Adrenal gland (tissue), 5 donors: ENCODE measurements around the gene TNIP2.

Experiments used
- CTCF ChIP-seq, 6 experiments: fragments of 450-650 bp in 4 of 6; fragments of 200-600 bp in 2 of 6; sonication (generic) in 1 of 6; IDR thresholded peaks; 1 replicate in 5 of 6; 2 replicates in 1 of 6; pipeline versions ENCODE4 v1.5.1 to v1.8.0; 2016 to 2021; ENCODE audit warnings: antibody characterized with exemption in 6 of 6, mild to moderate bottlenecking in 2 of 6, moderate library complexity in 1 of 6
- POLR2A ChIP-seq, 2 donors: fragments of 450-650 bp; IDR thresholded peaks; one replicate each; pipeline ENCODE4 v1.6.1; 2017; ENCODE audit warnings: antibody characterized with exemption in 2 of 2, mild to moderate bottlenecking in 2 of 2, moderate library complexity in 1 of 2
- donor health status: DM: no; HTN: no; CAD: no.

DNA sequence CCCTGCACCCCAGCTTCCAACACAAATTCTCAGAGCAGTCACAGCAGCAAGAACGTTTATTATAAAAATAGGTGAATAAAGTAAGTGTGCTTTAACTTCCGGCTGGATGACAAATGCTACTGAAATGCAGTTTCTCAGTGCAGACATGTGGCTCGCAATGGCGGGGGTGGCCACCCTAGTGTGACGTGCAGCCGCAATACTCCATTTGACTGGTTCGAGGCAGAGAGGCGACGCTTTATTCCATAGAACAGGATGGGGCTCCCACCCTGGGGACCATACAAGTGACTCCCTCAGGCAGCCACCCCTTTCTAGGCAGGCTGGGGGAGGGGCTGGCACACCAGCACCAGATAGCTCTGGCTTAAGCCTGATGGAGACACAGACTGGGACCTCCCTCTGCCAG, 14.5 kb downstream of the TNIP2 start:
- TF ChIP-seq CTCF (IDR thresholded peaks at IDR 0.05) (no peak), POLR2A (IDR thresholded peaks at IDR 0.05) (no peak)
